T-helper 1 cell treated with Interleukin-12 subunit alpha and Interleukin-12 subunit beta and Interleukin-4 antibody, amounts not matched to agents 30 ng/mL and 1 ng/mL, for 36 hours (primary cell): ENCODE results near the gene CBX3. TPM values are rescaled to one million over a fixed set of nuclear protein-coding genes. Genes with fewer than 3 reads are reported as not detected.
"Not testable (repeated sequence)": the region's sequence is repeated elsewhere in the genome, so short reads cannot be mapped to it uniquely, and the experiment has no call there.

Experiments used
- intact Hi-C: fragments of 100-400 bp; cut with micrococcal nuclease; formaldehyde crosslinking; loops from one replicate; pipeline ENCODE4 v1.15.1; 2024
- total RNA-seq: library from RNA; stranded (reverse); gene quantifications from 2 replicates; pipeline ENCODE4 v1.2.3, GENCODE V29; 2022

Gene CBX3
- total RNA-seq, 1 donor from 2014 or later = 199 TPM

- intact Hi-C loops = no loop called here
Observed at GRCh38 chr7:26168458-26169023, 33.0 kb upstream of the CBX3 start.

DNA sequence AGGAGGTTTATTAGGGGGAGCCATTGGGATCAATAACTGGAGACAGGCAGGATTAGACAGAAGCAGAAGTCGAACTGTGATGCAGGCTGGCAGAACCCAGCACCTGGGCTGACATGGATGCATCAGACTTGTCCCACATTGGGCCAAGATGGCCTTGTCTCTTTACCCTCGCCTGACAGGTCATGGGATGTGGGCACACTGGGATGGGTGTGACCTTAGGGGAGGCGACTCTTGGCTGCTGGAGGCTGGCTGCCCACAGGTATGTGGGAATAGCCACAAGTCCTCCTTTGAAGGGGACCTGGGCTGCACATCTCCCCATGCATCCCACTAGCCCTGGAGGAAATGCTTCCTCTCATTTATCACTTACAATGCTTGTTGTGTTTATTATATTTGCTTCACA is 32.3 kb upstream of the CBX3 start:
- intact Hi-C loops = no loop called here

DNA sequence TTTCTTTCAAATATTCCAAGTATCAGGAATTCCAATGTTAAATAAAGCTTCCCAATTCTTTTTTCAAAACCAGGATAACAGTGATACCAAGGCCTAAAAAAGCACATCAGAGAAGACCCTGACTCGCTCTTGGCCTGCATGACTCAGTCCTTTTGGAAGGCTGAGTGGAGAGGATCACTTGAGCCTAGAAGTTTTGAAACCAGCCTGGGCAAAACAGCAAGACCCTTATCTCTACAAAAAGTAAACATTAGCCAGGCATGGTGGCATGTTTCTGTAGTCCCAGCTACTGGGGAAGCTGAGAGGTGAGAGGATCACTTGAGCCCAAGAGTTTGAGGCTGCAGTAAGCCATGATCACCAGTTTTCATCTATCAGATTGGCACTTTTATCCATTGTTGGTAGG is 30.9 kb upstream of the CBX3 start:
- intact Hi-C loops = loop anchor here (5.0 kb wide), 1 partner anchor 1722 kb away; no protein-coding TSS in a partner anchor

GRCh38 chr7:26171601-26172000 is 29.9 kb upstream of the CBX3 start:
- intact Hi-C loops = loop anchor here (5.0 kb wide), 1 partner anchor 1721 kb away; no protein-coding TSS in a partner anchor

DNA sequence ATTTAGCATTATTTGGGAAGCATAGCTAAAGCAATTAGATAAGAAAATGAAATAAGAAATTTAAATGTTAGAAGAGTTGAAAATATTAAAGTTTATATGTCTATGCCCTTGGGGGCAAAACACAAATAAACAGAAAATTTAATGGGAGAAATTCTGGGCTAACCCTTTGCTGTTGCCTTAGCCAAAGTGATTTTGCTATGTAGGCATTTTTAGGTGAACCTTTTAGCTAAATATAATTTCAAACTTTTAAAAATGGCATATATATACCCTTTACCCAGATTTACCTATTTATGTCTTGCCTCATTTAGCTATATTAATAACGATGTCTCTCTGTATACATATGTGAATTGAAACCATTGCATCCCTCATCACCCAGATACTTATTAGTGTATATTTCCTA is 29.5 kb upstream of the CBX3 start:
- intact Hi-C loops = loop anchor here (5.0 kb wide), 1 partner anchor 1720 kb away; no protein-coding TSS in a partner anchor

DNA sequence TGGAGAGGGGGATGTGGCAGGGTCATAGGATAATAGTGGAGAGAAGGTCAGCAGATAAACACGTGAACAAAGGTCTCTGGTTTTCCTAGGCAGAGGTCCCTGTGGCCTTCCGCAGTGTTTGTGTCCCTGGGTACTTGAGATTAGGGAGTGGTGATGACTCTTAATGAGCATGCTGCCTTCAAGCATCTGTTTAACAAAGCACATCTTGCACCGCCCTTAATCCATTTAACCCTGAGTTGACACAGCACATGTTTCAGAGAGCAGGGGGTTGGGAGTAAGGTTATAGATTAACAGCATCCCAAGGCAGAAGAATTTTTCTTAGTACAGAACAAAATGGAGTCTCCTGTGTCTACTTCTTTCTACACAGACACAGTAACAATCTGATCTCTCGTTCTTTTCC is 25.6 kb upstream of the CBX3 start:
- intact Hi-C loops = not testable (repeated sequence)

DNA sequence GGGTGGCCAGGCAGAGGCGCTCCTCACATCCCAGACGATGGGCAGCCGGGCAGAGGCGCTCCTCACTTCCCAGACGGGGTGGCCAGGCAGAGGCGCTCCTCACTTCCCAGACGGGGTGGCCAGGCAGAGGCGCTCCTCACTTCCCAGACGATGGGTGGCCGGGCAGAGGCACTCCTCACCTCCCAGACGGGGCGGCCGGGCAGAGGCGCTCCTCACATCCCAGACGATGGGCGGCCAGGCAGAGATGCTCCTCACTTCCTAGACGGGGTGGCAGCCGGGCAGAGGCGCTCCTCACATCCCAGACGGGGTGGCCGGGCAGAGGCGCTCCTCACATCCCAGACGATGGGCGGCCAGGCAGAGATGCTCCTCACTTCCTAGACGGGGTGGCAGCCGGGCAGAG is 24.8 kb upstream of the CBX3 start:
- intact Hi-C loops = not testable (repeated sequence)

DNA sequence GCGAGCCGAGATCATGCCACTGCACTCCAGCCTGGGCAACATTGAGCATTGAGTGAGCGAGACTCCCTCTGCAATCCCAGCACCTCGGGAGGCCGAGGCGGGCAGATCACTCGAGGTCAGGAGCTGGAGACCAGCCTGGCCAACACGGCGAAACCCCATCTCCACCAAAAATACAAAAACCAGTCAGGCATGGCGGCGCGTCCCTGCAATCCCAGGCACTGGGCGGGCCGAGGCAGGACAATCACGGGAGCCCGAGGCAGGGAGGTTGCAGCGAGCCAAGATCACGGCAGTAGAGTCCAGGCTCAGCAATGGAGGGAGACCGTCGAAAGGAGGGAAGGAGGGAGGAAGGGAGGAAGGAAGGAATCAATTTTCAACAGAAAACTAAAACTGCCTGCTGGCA is 24.3 kb upstream of the CBX3 start:
- intact Hi-C loops = not testable (repeated sequence)

GRCh38 chr7:26178272-26178960 is 23.1 kb upstream of the CBX3 start:
- intact Hi-C loops = no loop called here

- intact Hi-C loops = no loop called here
Observed at GRCh38 chr7:26179422-26179821, 22.1 kb upstream of the CBX3 start.

DNA sequence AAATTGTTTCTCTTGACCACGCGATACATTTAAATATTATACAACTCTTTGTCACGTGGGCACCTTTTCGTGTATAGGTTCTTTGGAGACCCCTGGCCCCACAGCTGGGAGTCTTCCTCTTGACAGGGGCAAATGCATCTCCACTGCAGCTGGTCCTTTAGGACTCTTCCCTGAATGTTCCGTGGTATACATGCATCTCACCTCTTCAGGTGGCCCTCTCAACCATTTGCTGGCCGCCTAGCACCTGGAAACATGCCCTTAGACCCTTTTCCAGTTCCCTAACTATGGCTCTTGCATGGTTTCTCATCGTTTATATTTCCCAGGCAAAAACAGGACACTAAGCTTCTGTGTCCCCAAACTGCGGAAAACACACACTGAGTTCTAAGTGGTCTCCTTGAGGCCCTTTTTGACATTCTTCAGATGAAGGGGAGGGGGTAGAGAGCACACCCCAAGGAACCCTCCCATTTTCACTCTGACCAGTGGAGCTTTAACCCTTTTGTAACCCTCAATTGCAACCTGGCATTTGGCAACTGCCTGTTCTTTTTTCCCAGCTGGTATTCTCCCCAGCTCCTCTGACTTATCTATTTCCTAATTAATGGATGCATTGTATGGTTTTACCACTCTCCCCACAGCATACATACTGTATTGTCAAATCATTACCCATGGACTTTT is 21.6 kb upstream of the CBX3 start:
- intact Hi-C loops = no loop called here

DNA sequence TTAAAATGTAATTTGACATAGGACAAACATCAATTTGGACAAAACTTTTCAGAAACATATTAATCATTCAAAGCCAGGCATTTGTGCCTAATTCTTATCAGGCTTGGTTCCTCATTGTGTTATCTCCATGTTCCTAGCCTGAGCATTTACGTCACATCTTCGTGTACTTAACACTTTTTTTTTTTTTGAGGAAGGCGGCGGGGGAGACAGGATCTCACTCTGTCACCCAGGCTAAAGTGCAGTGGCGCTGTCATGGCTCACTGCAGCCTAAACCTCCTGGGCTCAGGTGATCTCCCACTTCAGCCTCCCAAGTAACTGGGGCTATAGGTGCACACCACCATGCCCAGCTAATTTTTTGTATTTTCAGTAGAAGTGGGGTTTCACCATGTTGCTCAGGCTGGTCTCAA is 20.8 kb upstream of the CBX3 start:
- intact Hi-C loops = no loop called here

DNA sequence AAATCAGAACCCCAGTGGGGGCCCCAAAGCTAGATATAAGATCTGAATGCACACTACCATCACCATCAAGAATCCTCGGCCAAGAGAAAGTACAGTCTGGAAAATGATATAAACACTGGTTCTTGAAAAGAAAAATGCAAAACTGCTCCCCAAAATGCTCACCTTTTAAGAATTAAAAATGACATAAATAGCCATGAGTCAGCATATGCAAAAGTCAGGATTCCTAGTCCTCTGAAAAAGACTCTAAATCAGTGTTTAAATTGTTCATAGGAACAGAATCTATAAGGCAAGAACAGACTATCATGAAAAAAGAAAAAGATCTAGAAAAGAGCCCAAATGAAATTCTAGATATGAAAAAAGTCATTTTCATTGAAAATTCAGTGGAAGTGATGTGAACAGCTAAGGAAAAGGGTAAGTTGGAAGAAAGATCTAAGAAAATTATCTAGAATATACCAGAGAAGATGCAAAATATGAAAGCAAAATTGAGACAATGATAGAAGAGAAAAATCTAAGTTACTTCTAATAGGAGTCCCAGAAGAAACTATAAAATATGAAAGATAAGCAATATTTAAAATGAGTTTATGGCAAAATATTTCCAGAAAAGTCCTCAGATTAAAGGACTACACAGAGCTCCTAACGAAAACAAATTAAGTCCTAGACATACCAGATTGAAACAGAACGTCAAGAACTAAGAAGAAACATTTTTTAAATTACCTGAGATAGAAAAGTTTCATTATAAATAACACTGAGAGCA is 19.9 kb upstream of the CBX3 start:
- intact Hi-C loops = no loop called here

DNA sequence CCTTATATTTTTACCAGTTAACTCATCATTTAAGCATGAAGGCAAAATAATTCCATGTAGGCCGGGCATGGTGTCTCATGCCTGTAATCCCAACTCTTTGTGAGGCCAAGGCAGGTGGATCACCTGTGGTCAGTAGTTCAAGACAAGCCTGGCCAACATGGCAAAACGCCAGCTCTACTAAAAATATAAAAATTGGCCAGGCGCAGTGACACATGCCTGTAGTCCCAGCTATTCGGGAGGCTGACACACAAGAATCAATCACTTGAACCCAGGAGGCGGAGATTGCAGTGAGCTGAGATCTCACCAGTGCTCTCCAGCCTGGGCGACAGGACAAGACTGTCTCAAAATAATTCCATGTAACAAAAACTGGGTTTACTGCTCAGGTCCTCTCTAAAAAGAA is 19.3 kb upstream of the CBX3 start:
- intact Hi-C loops = no loop called here

- intact Hi-C loops = no loop called here
Observed at GRCh38 chr7:26182706-26183105, 18.8 kb upstream of the CBX3 start.

GRCh38 chr7:26183545-26184280 is 17.8 kb upstream of the CBX3 start:
- intact Hi-C loops = loop anchor here (2.0 kb wide), 1 partner anchor 17 kb away; no protein-coding TSS in a partner anchor

- intact Hi-C loops = loop anchor here (1.0 to 2.0 kb wide), 2 partner anchors 18 to 28 kb away; no protein-coding TSS in a partner anchor
Observed at GRCh38 chr7:26184281-26185101, 17.1 kb upstream of the CBX3 start.

- intact Hi-C loops = loop anchor here (1.0 to 2.0 kb wide), 2 partner anchors 18 to 29 kb away; no protein-coding TSS in a partner anchor
Observed at GRCh38 chr7:26185131-26185843, 16.3 kb upstream of the CBX3 start.

- intact Hi-C loops = loop anchor here (1.0 to 2.0 kb wide), 2 partner anchors 19 to 30 kb away; no protein-coding TSS in a partner anchor
Observed at GRCh38 chr7:26185844-26186180, 15.7 kb upstream of the CBX3 start.
